A673 (cell line): ENCODE data around the gene ZNF831.

Experiments
- EZH2 ChIP-seq: fragments of 200-600 bp; sonication (generic); IDR thresholded peaks from 2 replicates; pipeline ENCODE4 v1.6.1; 2017; ENCODE audit warnings: borderline replicate concordance, low read depth, mild to moderate bottlenecking, mixed read lengths, antibody characterized with exemption, low read length; ENCODE audit not compliant: poor library complexity, severe bottlenecking
- TF ChIP-seq, protein P1 (sequence below): fragments of 300-800, 200-600 bp; sonication (generic); conservative IDR thresholded peaks from 2 replicates; pipeline ENCODE4 v1.5.1; 2017; ENCODE audit warnings: low read depth, mild to moderate bottlenecking, antibody characterized with exemption, low read length, moderate library complexity, mixed read lengths

DNA sequence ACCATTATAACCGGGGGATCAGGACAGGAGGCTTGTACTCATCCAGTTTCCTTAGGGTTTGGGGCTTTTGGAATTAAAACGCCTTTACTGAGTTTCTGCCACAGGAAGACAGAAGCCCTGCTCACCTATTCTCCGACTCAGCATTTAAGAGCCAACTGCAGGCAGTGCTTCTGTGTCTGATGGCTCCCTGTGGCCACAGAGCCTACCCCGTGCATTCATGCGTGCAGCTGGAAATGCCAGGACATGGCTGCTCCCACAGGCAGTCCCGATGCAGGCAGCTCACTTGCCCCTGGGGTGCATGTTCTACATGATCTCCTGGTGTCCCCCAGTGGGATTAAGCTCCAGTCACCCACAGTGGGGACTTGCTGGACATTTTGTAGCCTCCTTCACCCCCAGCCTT lies 22.2 kb downstream of the ZNF831 start:
- no peak for TF ChIP-seq EZH2
- TF ChIP-seq, protein P1, sequence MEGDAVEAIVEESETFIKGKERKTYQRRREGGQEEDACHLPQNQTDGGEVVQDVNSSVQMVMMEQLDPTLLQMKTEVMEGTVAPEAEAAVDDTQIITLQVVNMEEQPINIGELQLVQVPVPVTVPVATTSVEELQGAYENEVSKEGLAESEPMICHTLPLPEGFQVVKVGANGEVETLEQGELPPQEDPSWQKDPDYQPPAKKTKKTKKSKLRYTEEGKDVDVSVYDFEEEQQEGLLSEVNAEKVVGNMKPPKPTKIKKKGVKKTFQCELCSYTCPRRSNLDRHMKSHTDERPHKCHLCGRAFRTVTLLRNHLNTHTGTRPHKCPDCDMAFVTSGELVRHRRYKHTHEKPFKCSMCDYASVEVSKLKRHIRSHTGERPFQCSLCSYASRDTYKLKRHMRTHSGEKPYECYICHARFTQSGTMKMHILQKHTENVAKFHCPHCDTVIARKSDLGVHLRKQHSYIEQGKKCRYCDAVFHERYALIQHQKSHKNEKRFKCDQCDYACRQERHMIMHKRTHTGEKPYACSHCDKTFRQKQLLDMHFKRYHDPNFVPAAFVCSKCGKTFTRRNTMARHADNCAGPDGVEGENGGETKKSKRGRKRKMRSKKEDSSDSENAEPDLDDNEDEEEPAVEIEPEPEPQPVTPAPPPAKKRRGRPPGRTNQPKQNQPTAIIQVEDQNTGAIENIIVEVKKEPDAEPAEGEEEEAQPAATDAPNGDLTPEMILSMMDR: no peak
